Lung (tissue), 12 donors: ENCODE results near the gene CMAS. TPM values are rescaled to one million over a fixed set of nuclear protein-coding genes. Genes with fewer than 3 reads are reported as not detected.
"Not testable (repeated sequence)": the region's sequence is repeated elsewhere in the genome, so short reads cannot be mapped to it uniquely, and the experiment has no call there.

Experiments
- ATAC-seq: fragments of 200-7000 bp; cut with Tn5 transposase; one replicate; pipeline ENCODE4 v1.9.1; 2020; ENCODE audit warnings: moderate number of reproducible peaks; ENCODE audit not compliant: insufficient read depth, low FRiP score
- DNase-seq, 3 donors: peaks; one replicate each; pipeline ENCODE4 v3.0.0-alpha.2; 2013 to 2017
- H3K27ac ChIP-seq, 2 donors: one replicate each; pipeline ENCODE4 v1.5.1; 2013; ENCODE audit warnings: mild to moderate bottlenecking in 2 of 2, moderate library complexity in 2 of 2, control low read depth in 1 of 2, inconsistent platforms in 1 of 2, low read depth in 1 of 2, low read length in 1 of 2
- H3K27me3 ChIP-seq, 3 donors: one replicate each; pipeline ENCODE4 v1.5.1; 2013; ENCODE audit warnings: low read length in 2 of 3; ENCODE audit not compliant: control insufficient read depth in 3 of 3, insufficient read depth in 3 of 3
- H3K36me3 ChIP-seq, 4 donors: one replicate each; pipeline ENCODE4 v1.5.1; 2013; ENCODE audit warnings: low read length in 4 of 4, mild to moderate bottlenecking in 1 of 4, moderate library complexity in 1 of 4; ENCODE audit not compliant: control insufficient read depth in 4 of 4, insufficient read depth in 4 of 4
- H3K4me1 ChIP-seq, 5 donors: one replicate each; pipeline ENCODE4 v1.5.1; 2013; ENCODE audit warnings: low read length in 5 of 5, mild to moderate bottlenecking in 2 of 5, moderate library complexity in 1 of 5; ENCODE audit not compliant: control insufficient read depth in 5 of 5, insufficient read depth in 5 of 5
- H3K4me3 ChIP-seq: one replicate; pipeline ENCODE4 v1.5.1; 2013; ENCODE audit warnings: mild to moderate bottlenecking, control low read depth, moderate library complexity
- H3K9ac ChIP-seq, 2 donors: one replicate each; pipeline ENCODE4 v1.5.1; 2013; ENCODE audit warnings: low read length in 2 of 2, control low read depth in 1 of 2; ENCODE audit not compliant: insufficient read depth in 1 of 2
- H3K9me3 ChIP-seq, 4 donors: one replicate each; pipeline ENCODE4 v1.5.1; 2013; ENCODE audit warnings: low read length in 3 of 4, mild to moderate bottlenecking in 1 of 4, moderate library complexity in 1 of 4; ENCODE audit not compliant: control insufficient read depth in 4 of 4, insufficient read depth in 3 of 4
- WGBS, 2 donors: extraction: QIAGEN DNeasy Blood & Tissue Kit; methylation state at CpG; one replicate each; pipeline ENCODE4 v1.1.7; 2013; 5-methylcytosine and 5-hydroxymethylcytosine counted together
- polyA plus RNA-seq, 2 donors: library from polyadenylated mRNA; stranded (reverse); fragments of 200-250 nt; gene quantifications; one replicate each; pipeline ENCODE4 v1.2.1, GENCODE V29; 2013
- total RNA-seq, 2 donors: library from RNA; depleted of rRNA in 1 of 2; stranded (reverse); fragments of >200 nt in 1 of 2; gene quantifications; one replicate each; pipeline ENCODE4 v1.2.1, GENCODE V29; 2014 to 2021
- TF ChIP-seq, protein P1 (sequence below): IDR thresholded peaks from 2 replicates; pipeline ENCODE4 v1.5.1; 2012; ENCODE audit warnings: mild to moderate bottlenecking; ENCODE audit errors: control extremely low read depth, extremely low read depth
- donor health status: control.
- donor health status: control.
- donor health status: Bipolar disorder and iron deficiency.
- donor health status: healthy.
- donor health status: DM: yes; HTN: yes; CAD: no.

Gene CMAS
- total and polyA plus RNA-seq, 4 donors, result 22.4 to 37.4 (median 27.6) TPM

DNA sequence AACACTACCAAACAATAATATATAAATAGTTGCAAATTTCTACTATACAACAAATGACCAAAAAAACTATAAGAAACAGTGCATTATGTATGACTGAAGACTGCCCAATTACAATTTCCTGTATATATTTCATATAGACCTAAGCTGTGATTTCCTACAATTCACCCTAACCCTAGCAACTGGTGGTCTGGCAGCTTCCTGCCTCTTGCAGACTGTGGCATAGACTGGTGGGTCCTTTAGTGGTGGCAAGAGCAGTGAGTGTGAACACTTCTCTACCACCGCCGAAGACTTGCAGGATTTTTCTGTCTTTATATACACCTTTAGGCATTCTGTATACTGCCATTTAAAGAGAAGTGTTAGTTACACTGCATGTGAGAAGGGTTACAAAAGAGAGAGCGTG lies 43.6 kb upstream of the CMAS start:
- ATAC-seq, result no peak
- no peak overlapping the region for H3K4me3 ChIP-seq
- TF ChIP-seq, protein P1, sequence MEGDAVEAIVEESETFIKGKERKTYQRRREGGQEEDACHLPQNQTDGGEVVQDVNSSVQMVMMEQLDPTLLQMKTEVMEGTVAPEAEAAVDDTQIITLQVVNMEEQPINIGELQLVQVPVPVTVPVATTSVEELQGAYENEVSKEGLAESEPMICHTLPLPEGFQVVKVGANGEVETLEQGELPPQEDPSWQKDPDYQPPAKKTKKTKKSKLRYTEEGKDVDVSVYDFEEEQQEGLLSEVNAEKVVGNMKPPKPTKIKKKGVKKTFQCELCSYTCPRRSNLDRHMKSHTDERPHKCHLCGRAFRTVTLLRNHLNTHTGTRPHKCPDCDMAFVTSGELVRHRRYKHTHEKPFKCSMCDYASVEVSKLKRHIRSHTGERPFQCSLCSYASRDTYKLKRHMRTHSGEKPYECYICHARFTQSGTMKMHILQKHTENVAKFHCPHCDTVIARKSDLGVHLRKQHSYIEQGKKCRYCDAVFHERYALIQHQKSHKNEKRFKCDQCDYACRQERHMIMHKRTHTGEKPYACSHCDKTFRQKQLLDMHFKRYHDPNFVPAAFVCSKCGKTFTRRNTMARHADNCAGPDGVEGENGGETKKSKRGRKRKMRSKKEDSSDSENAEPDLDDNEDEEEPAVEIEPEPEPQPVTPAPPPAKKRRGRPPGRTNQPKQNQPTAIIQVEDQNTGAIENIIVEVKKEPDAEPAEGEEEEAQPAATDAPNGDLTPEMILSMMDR, result no peak
- H3K4me1 ChIP-seq, result no peaks in the 10 kb centered on the region
- no peaks in the 10 kb centered on the region for H3K36me3 ChIP-seq
- WGBS, 2 donors, result 92 to 93% methylated on average over 3 of the region's 3 CpGs
- H3K9me3 ChIP-seq, result no peaks in the 10 kb centered on the region
- no peak overlapping the region for H3K9ac ChIP-seq
- H3K27ac ChIP-seq, result no peak overlapping the region
- no peak for DNase-seq
- H3K27me3 ChIP-seq, result no peaks in the 10 kb centered on the region

DNA sequence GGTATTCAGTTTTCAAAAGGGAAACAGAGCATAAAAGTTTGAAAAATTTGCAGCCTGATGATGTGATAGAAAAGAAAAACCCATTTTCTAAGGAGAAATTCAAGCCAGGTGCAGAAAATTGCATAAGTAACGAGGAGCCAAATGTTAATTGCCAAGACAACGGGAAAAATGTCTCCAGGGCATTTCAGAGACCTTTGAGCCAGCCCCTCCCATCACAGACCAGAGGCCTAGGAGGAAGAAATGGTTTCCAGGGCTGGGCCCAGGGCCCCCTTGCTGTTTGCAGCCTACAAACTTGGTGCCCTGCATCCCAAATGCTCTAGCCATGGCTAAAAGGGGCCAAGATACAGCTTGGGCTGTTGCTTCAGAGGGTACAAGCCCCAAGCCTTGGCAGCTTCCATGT lies 38.2 kb upstream of the CMAS start:
- DNase-seq, H3K36me3 ChIP-seq, H3K4me1 ChIP-seq, H3K9ac ChIP-seq, H3K9me3 ChIP-seq, H3K4me3 ChIP-seq, H3K27me3 ChIP-seq, H3K27ac ChIP-seq, ATAC-seq: not testable (repeated sequence)
- WGBS, 2 donors, result 77 to 80% methylated on average over 2 of the region's 2 CpGs

DNA sequence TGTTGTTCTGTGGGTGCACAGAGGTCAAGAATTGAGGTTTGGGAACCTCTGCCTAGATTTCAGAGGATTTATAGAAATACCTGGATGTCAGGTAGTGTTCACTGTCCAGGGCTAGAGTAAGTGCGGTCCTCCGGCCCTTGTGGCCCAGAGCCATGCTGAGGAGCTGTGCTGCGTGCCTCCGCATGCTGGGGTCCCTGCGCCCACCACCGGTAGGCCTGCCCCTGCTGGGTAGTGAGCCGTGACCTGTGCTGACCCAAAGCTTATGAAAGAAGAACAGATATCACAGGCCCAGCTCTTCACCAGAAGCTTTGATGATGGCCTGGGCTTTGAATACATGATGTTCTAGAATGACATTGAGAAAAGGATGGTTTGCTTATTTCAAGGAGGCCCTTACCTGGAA lies 37.8 kb upstream of the CMAS start:
- H3K27ac ChIP-seq, result no peak overlapping the region
- DNase-seq (no peak), ATAC-seq (no peak)
- no peaks in the 10 kb centered on the region for H3K9me3 ChIP-seq
- TF ChIP-seq, protein P1, result no peak
- no peaks in the 10 kb centered on the region for H3K36me3 ChIP-seq
- no peak overlapping the region for H3K4me3 ChIP-seq
- H3K4me1 ChIP-seq, result no peaks in the 10 kb centered on the region
- WGBS, 2 donors, result 96% methylated on average over 7 of the region's 7 CpGs
- no peak overlapping the region for H3K9ac ChIP-seq
- H3K27me3 ChIP-seq, result no peaks in the 10 kb centered on the region

DNA sequence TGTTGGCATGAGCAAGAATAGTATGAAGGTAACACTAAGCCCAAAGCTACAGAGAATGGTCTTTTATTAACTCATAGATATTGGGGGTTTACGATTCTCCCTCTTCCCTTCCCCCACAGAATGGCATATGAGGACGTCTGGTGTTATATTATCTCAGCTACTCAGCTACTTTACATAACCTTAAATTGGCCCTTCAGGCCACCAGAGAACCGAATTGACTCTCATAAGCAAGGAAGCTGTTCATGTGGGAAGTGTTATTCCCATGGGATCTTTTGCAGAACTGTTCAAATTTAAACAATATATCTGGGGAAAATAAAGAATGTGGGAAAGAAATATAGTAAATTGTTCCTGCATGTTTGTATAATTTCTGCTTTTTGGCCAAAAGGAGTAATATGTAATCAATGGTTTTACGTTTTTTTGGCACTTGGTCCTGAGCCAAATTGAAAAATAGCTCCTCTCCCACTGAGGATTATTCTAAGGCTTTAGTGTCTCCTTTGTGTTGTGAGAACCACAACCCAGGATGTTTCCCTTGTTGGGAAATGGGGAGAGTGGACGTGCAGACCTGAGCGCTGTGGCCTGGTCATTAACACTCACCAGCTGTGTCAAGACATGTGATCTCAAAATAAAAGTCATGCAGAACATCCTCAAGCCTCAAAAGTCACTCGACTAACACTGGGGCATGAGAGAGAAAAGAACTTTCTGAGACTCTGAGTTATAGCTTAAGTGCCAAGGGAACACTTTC lies 31.8 kb upstream of the CMAS start:
- H3K9me3 ChIP-seq, result no peaks in the 10 kb centered on the region
- no peaks in the 10 kb centered on the region for H3K27me3 ChIP-seq
- DNase-seq (peak in 1 of 3 donors; percentile 28), ATAC-seq (no peak)
- no peaks in the 10 kb centered on the region for H3K36me3 ChIP-seq
- peaks cover 0 to 4% (median 0%) of the 10 kb centered on the region in 5 donors for H3K4me1 ChIP-seq
- WGBS, 2 donors, result 67 to 76% methylated on average over 7 of the region's 7 CpGs
- TF ChIP-seq, protein P1, result no peak
- H3K4me3 ChIP-seq, result no peak overlapping the region
- H3K9ac ChIP-seq, result no peak overlapping the region
- H3K27ac ChIP-seq, result no peak overlapping the region
